ENCODE data around the gene ZNF138.

ZNF138 gene

DNA sequence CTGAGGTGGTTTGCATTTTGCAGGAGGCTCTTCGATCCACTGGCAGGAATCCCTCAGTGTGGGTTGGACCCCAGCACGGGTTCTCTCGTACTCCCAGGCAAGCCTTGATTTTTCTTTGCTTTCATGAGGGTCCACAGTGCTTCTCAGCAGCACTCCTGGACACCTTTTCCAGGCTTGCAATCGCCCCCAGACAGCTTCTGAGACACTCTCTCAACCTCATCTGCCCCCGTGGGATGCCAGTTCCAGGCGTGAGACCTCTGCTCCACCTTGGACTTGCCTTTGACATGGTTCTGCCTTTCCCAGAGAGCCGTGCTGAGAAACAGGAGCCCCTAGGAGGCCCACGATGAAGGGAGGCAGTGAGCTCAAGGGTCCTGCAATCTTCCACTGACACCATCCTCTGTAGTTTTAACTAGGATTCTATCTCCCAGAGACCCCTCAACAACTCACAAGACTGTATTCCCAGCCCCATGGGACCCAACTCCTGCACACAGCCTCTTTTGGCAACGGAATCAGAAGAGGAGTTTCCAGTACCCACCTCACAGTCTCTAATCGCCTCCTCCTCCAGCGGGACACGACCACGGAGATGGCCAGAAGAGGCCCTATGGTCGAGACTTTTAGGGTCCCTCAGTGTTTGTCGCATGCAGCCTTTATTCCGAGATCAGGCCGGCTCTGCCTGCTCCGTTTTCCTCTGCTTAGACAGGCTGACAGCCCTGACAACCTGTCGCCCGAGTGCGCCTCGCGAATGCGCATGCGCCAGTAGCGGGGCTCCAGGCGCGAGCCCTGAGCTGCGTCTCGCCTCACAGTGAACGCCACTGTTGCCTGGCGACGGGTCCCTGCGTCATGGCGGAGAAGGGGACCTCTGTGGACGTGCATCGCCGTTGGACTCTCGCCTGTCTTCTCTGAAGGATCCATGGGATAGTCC is 82.8 kb downstream of the ZNF138 start:
- peak; percentile 76 to 80 for DNase-seq

DNA sequence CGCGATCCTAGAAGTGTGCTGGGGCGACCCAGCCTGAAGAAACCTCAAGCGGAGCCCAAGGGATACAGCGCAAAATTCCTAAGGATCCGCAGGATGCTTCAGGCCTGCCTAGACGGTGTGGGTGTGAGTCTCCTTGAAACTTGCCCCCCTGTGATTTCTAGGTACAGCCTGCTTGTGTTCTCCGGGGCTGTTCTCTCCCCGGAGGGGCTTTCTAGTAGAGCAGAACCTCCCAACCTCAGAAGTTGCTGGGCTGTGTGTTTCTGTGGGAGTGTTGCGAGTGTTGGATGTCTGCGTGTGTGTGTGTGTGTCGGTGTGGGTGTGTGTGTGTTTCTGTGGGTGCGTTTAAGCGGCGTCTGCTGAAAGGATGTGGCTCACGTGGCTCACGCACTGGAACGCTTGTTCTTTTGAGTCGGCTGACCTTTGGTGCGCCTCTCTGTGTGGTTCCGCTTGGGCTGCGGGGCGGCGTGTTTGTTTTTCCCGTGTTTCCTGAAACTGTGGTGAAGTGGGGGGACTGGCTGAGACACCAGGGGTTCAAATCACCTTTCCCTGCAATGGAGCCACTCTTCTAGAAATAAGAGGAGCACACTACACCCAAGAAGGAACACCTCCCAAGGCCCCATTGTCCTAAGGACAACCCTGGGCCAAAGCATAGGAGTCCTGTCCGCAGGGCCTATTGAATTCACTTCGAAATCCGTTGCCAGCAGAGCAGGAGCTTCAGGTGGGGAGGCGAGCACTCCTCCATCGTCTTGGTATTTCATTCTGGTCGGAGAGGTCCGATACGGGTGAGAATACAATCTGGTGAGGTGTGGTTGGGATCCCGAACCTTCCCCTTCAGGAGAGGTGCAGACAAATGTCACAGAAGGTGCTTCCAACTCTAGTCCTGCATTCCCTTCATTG is 83.7 kb downstream of the ZNF138 start:
- DNase-seq: no peak

GRCh38 chr7:64878684-64879083 is 84.5 kb downstream of the ZNF138 start:
- DNase-seq: no peak

DNA sequence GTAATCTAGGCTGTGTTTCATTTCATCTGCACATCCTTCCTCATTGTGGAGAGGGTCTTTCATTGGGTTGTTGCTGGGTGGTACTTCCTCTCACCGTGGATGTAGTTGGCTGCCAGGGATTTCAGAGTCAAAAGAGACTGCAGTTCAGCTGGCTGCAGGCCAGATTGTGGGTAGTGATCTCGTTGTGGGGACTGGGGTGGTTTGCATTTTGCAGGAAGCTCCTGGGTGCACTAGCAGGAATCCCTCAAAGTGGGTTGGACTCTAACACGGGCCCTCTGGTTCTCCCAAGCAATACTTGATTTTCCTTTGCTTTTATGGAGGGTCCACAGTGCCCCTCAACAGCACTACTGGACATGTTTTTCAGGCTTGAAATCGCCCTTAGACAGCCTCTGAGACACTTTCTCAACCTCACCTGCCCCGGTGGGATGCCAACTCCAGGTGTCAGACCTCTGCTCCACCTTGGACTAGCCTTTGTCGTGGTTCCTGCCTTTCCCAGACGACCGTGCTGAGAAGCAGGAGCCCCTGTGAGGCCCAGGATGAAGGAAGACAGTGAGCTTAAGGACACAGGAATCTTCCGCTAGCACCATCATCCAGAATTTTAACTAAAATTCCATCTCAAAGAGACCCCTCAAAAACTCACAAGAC is 85.0 kb downstream of the ZNF138 start:
- no peak for DNase-seq

GRCh38 chr7:64879800-64880199 is 85.6 kb downstream of the ZNF138 start:
- DNase-seq: no peak

DNA sequence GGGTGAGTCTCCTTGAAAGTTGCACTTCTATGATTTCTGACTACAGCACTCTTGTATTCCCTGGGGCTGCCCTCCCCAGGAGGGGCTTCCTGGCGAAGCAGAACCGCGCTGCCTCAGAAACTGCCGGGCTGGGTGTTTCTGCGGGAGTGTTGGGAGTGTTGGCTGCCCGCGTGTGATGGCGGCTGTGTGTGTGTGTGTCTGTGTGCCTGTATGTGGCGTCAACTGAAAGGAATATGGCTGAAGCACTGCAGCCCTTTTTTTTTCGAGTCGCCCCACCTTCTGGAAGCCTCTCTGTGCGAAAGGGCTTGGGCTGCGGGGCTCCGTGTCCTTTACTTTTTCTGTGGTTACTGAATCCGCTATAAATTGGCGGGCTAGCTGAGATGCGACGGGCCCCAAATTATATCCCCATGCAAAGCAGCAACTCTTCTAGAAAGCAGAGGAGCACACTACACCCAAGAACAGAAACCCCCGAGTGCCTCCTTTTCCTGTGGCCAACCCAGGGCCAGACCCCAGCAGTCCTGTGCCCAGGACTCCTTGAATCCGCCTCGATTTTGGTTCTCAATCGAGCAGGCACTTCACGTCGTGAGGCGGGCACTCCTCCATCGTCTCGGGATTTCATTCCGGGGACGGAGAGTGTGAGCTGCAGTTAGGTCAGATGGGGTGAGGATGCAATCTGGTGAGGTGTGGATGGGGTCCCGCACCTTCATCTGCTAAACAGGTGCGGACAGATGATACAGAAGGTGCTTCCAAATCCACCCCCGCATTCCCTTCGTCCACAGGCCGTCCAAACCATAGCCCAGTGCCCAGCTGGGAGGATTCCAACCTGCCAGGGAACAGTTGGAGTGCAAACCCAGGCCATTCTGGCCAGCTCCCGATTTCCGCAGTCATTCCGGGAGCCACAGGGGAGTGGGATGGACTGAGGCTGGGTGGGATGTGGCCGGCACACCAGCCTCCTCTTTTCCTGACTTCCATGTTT is 86.4 kb downstream of the ZNF138 start:
- no peak for DNase-seq

GRCh38 chr7:64881461-64882287 is 87.4 kb downstream of the ZNF138 start:
- no peak for DNase-seq

- no peak for DNase-seq
Measured at GRCh38 chr7:64882341-64883112, 88.3 kb downstream of the ZNF138 start.
